TTC549 (cell line): ENCODE results near the gene TNIP2.
"Not testable (repeated sequence)": the region's sequence is repeated elsewhere in the genome, so short reads cannot be mapped to it uniquely, and the experiment has no call there.

ENCODE experiments used
- FAIRE-seq: peaks from 2 replicates; lab custom pipeline; 2012; peaks lifted over from hg19 to GRCh38; lab: Jason Lieb, UNC

The TNIP2 gene

GRCh38 chr4:2743518-2744445, 12.4 kb downstream of the TNIP2 start:
- no peak for FAIRE-seq

DNA sequence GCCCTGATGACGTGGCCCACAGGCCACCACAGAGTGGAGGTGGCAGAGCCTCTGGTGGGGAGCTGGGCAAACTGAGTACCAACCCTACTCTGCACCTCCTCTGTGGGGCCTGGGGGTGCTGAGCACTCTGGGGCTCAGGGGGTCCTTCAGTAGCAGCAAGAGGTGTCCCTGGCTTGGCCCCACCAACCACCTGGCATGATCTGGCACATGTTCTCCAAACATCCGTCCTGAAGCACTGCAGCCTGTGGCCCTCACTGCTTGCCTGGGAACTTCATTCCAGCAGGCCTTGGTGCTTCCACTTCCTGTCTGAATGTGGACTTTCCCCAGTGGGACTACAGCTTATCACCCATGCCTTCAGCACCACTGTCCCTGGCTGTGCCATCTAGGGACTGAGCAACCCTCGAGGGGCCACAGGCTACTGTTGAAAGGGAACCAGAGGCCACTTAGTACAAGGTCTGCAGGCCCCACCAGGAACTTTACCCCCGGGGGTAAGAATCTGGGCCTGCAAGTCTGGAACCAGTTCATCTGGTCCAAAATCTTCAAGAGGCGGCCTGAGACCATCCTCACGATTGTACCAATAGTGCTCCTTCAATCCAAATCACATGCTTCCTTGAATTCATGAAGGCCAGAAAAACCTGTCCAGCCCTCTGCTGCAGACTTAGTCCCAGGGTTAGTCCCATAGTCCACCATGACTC, 13.2 kb downstream of the TNIP2 start:
- FAIRE-seq = no peak

DNA sequence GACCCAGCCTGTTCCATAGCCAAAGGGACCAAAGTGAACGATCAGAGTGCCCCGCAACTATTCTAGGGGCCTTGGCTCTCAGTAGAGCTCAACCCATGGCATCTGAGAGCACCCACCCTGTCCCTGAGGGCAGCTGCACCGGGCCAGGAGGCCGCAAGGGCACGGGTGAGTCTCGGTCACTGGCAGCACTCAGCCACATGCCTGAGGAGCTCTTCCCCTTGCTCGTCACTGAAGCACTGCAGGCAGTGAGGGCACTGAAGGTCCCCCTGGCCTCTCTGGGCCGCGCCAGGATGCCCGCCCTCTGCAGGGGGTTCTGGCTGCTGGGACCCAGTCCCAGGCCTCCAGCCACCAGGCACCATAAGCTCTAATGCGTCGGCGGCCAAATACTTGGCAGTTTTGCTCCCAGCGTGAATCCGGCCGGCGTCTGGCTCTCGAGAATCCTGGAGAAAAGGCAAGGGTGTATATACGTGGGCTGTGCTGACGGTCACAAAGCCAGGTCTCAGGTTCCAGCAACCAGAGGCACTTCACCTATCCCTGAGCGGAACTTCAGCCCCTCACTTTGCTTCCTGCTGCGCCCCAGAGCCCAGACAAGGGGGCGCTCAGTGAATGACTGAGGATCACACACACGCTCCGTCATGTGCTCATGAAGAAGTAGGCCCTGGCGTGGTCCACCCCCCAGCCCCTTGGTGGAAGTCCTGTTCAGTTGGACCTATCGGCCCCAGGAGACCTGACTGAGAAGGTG, 13.9 kb downstream of the TNIP2 start:
- FAIRE-seq = no peak

DNA sequence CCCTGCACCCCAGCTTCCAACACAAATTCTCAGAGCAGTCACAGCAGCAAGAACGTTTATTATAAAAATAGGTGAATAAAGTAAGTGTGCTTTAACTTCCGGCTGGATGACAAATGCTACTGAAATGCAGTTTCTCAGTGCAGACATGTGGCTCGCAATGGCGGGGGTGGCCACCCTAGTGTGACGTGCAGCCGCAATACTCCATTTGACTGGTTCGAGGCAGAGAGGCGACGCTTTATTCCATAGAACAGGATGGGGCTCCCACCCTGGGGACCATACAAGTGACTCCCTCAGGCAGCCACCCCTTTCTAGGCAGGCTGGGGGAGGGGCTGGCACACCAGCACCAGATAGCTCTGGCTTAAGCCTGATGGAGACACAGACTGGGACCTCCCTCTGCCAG, 14.5 kb downstream of the TNIP2 start:
- no peak for FAIRE-seq

GRCh38 chr4:2738296-2738695, 17.8 kb downstream of the TNIP2 start:
- FAIRE-seq = not testable (repeated sequence)

DNA sequence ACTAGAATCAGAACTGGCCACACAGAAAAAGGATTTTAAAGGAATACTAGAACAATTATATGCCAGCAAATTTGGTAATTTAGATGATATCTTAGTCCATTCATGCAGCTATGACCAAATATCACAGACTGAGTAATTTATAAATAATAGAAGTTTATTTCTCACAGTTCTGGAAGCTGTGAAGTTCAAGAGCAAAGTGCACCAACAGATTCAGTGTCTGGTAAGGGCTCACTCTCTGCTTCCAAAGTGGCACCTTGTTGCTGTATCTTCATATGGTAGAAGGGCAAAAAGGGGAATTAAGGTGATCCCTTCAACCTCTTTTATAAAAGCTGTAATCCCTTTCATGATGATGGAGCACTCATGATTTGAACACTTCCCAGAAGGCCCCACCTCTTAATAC, 20.3 kb downstream of the TNIP2 start:
- no peak for FAIRE-seq

GRCh38 chr4:2734612-2735011, 21.5 kb downstream of the TNIP2 start:
- FAIRE-seq = no peak

GRCh38 chr4:2733844-2734574, 22.1 kb downstream of the TNIP2 start:
- FAIRE-seq = no peak

GRCh38 chr4:2733001-2733843, 22.9 kb downstream of the TNIP2 start:
- no peak for FAIRE-seq

DNA sequence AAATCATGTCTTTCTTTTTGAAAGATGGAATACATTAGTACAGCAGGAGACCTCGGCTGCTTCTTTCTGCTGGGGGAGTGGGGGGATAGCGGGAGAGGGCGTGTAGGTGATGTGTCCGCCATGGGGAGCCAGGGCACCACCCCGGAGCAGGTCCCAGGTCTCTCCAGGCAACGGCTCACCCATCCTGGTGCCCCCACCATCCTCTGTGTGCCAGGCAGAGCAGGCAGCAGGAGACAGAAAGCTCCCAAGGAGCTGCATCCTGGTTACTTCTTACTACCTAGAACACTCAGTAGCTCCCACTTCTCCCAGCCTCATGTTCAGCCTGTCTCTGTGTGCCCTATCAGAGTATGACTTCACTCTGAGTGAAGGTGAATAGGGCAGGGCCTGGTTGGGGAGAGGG, 23.6 kb downstream of the TNIP2 start:
- no peak for FAIRE-seq

DNA sequence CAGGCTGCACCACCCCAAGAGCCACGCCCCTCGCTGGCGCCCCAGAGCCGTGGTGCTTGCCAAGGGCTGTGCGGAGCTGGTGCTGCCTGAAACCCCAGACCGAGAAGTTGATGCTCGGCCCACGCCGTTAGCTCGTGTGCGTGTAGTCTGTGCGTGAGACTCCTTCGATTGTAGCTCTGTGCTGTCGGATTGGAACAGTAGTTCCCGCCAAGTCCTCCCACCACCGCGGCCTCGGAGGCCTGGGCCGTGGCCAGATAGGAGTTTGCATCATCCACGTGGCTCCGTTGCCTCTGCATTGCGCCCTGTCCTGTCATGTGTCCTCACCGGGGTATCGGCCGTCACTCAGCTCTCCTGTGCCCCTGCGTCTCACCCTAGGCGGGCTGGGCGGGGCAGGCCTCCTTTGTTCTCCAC, 24.2 kb downstream of the TNIP2 start:
- FAIRE-seq = no peak

DNA sequence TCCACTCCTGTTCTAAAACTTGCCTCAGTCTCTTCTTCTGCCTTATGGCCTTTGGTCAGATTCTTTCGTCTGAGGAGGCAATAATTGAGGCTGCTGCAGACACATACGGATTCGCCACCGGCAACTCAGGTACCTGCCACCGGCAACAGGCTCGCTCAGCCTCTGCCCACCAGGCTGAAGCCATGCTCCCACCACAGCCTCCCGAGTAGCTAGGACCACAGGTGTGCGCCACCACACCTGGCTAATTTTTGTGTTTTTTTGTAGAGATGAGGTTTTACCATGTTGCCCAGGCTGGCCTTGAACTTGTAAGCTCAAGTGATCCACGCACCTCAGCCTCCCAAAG, 26.6 kb downstream of the TNIP2 start:
- no peak for FAIRE-seq

- FAIRE-seq = no peak
Measured at GRCh38 chr4:2728806-2729532, 27.2 kb downstream of the TNIP2 start.

DNA sequence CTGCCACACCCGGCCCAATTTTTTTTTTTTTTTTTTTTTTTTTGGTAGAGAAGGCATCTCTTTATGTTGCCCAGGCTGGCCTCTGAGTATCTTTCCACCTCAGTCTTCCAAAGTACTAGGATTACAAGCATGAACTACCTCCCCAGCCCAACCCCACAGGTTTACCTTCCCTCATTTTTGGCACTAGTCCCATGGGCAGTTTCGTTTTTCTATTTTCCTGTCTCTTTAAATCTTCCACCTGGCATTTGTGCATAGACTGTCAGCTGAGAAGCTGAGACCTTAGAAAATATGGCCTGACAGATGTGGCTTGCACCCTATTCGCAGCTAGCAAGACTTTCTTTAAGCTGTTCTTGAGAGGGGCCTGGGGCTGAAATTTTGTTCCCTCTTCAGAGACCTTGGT, 27.9 kb downstream of the TNIP2 start:
- no peak for FAIRE-seq

DNA sequence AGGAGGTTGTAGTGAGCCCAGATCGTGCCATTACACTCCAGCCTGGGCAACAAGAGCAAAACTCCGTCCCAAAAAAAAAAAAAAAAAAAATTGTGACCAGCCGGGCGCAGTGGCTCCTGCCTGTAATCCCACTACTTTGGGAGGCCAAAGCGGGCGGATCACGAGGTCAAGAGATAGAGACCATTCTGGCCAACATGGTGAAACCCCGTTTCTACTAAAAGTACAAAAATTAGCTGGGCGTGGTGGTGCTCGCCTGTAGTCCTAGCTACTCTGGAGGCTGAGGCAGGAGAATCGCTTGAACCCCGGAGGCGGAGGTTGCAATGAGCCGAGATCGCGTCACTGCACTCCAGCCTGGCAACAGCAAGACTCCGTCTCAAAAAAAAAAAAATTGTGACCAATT, 29.3 kb downstream of the TNIP2 start:
- not testable (repeated sequence) for FAIRE-seq

DNA sequence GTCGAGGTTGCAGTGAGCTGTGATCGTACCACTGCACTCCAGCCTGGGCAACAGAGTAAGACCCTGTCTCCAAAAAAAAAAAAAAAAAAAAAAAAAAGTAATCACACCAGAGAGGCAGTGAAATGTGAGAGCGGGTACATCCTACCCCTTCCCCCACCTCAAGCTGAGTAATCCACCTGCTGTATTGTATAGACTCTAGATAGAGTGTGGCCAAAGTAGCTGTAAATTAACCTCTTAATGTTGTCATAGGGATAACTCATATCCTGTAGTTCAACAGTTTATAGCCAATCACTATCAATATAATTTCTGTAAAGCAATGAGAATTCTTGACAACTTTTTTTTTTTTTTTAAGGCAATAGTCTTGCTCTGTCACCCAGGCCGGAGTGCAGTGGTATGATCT, 30.8 kb downstream of the TNIP2 start:
- no peak for FAIRE-seq

- FAIRE-seq = no peak
Measured at GRCh38 chr4:2723751-2724150, 32.4 kb downstream of the TNIP2 start.

GRCh38 chr4:2722033-2722432, 34.1 kb downstream of the TNIP2 start:
- FAIRE-seq = no peak

- FAIRE-seq = no peak
Measured at GRCh38 chr4:2721586-2721985, 34.5 kb downstream of the TNIP2 start.

GRCh38 chr4:2716236-2716635, 39.9 kb downstream of the TNIP2 start:
- FAIRE-seq = no peak

DNA sequence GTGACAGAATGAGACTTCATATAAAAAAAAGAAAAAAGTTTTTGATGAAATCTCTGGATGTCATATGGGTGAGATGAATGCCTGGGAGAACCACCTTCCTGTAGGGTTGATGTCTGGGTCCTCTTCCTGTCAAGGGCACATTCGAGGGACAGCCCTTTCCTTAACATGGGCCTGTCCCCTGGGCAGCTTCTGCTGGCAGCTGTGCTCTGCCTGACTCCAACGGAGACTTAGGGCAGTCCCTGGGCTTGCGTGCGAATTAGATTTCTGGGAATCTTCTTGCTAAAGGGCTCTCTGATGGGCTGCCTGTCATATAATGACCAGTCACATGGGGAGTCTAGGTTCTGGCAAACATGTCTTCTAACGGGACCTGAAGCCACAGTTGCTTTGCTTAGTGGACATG, 40.7 kb downstream of the TNIP2 start:
- FAIRE-seq = no peak
